ENCODE measurements around the gene RAPGEF5. TPM values are rescaled to one million over a fixed set of nuclear protein-coding genes. Genes with fewer than 3 reads are reported as not detected.

The RAPGEF5 gene
- polyA plus RNA-seq, 1 of the 3 experiments (the other 2 are of a cell fraction): 1.2 TPM

GRCh38 chr7:22386206-22386858 is 29.4 kb upstream of the RAPGEF5 start:
- Histone ChIP-seq H3K9me3 (no peaks in the 10 kb centered on the region), H3K9ac (no peak overlapping the region), H3K4me2 (no peak overlapping the region), H4K20me1 (ENCODE audit: insufficient read depth) (no peaks in the 10 kb centered on the region), H3K9me2 (no peaks in the 10 kb centered on the region), H3F3A (replicated peaks; ENCODE audit: insufficient read depth) (peaks cover 16% of the 10 kb centered on the region), H2AFZ (ENCODE audit: low read depth) (no peak overlapping the region), H3K27ac (ENCODE audit: low read depth in 2 of 2, low read length in 1 of 2) (peak overlapping the region in 1 of 2 experiments; percentile 69; a peak in 1 of 4 replicates), H3K36me3 (replicated peaks in 1 of 2; ENCODE audit: control insufficient read depth in 1 of 2, insufficient read depth in 2 of 2, low read length in 1 of 2) (no peaks in the 10 kb centered on the region), H3K4me3 (ENCODE audit: low read depth in 2 of 2, low read length in 1 of 2) (no peak overlapping the region), H3K27me3 (ENCODE audit: insufficient read depth) (no peaks in the 10 kb centered on the region), H3K79me2 (ENCODE audit: insufficient read depth) (no peaks in the 10 kb centered on the region), H3K4me1 (ENCODE audit: control insufficient read depth in 1 of 2, insufficient read depth in 2 of 2, low read depth in 1 of 2, low read length in 1 of 2) (peaks cover 0 to 6% of the 10 kb centered on the region in 2 experiments; a peak in 1 of 4 replicates)
- TF ChIP-seq TAF1 (IDR thresholded peaks at IDR 0.05; ENCODE audit: borderline replicate concordance, low read depth, low read length) (no peak), RXRA (IDR thresholded peaks at IDR 0.05; ENCODE audit: borderline replicate concordance, low read depth) (no peak), NFIC (IDR thresholded peaks at IDR 0.05; ENCODE audit: borderline replicate concordance) (no peak), MAX (IDR thresholded peaks at IDR 0.05; ENCODE audit: low read depth) (no peak)
- 79% methylated on average over 2 of the region's 2 CpGs for whole genome bisulfite sequencing (ENCODE audit: low lambda C conversion rate)
- CTCF ChIA-PET: interaction anchor here (1.0 to 1.1 kb wide), 2 partner anchors 11 to 25 kb away, joined by 3 to 4 read pairs; no protein-coding TSS in a partner anchor
- no peak for DNase-seq
- POLR2A ChIA-PET: no interaction called here

- WGBS (ENCODE audit: low lambda C conversion rate): 78% methylated on average over 4 of the region's 4 CpGs
- Histone ChIP-seq H3K27me3 (ENCODE audit: insufficient read depth) (no peaks in the 10 kb centered on the region), H3K4me2 (no peak overlapping the region), H3F3A (replicated peaks; ENCODE audit: insufficient read depth) (peaks cover 16% of the 10 kb centered on the region), H3K9ac (no peak overlapping the region), H3K9me2 (no peaks in the 10 kb centered on the region), H3K9me3 (no peaks in the 10 kb centered on the region), H3K36me3 (replicated peaks in 1 of 2; ENCODE audit: control insufficient read depth in 1 of 2, insufficient read depth in 2 of 2, low read length in 1 of 2) (no peaks in the 10 kb centered on the region), H2AFZ (ENCODE audit: low read depth) (no peak overlapping the region), H4K20me1 (ENCODE audit: insufficient read depth) (no peaks in the 10 kb centered on the region), H3K27ac (ENCODE audit: low read depth in 2 of 2, low read length in 1 of 2) (no peak overlapping the region), H3K4me3 (ENCODE audit: low read depth in 2 of 2, low read length in 1 of 2) (no peak overlapping the region), H3K4me1 (ENCODE audit: control insufficient read depth in 1 of 2, insufficient read depth in 2 of 2, low read depth in 1 of 2, low read length in 1 of 2) (peaks cover 0 to 6% of the 10 kb centered on the region in 2 experiments; a peak in 1 of 4 replicates), H3K79me2 (ENCODE audit: insufficient read depth) (no peaks in the 10 kb centered on the region)
- no peak for TF ChIP-seq ZBTB33 (IDR thresholded peaks at IDR 0.05; ENCODE audit: borderline replicate concordance, low read depth)
- no peak for TF ChIP-seq FOXM1 (IDR thresholded peaks at IDR 0.05; ENCODE audit: low read depth)
- POLR2A ChIA-PET: no interaction called here
- CTCF ChIA-PET: interaction anchor here (1.1 kb wide), 1 partner anchor 10 kb away, joined by 4 read pairs; no protein-coding TSS in a partner anchor
- DNase-seq: no peak
These were observed 28.4 kb upstream of the RAPGEF5 start for GRCh38 chr7:22385326-22385725.

- H3K36me3 ChIP-seq (replicated peaks in 1 of 2; ENCODE audit: control insufficient read depth in 1 of 2, insufficient read depth in 2 of 2, low read length in 1 of 2): no peaks in the 10 kb centered on the region
- no peaks in the 10 kb centered on the region for H3K9me2 ChIP-seq
- H3K9ac ChIP-seq: no peak overlapping the region
- H3K27me3 ChIP-seq (ENCODE audit: insufficient read depth): no peaks in the 10 kb centered on the region
- no peak overlapping the region for H3K4me2 ChIP-seq
- H3K9me3 ChIP-seq: no peaks in the 10 kb centered on the region
- no peaks in the 10 kb centered on the region for H3K79me2 ChIP-seq (ENCODE audit: insufficient read depth)
- CTCF ChIA-PET: interaction anchor here (1.1 kb wide), 1 partner anchor 271 kb away, joined by 4 read pairs; no protein-coding TSS in a partner anchor
- peaks cover 0 to 17% of the 10 kb centered on the region in 2 experiments; a peak in 3 of 4 replicates for H3K4me1 ChIP-seq (ENCODE audit: control insufficient read depth in 1 of 2, insufficient read depth in 2 of 2, low read depth in 1 of 2, low read length in 1 of 2)
- no peaks in the 10 kb centered on the region for H3F3A ChIP-seq (replicated peaks; ENCODE audit: insufficient read depth)
- no peak for TF ChIP-seq SIN3A (IDR thresholded peaks at IDR 0.05; ENCODE audit: borderline replicate concordance, low read depth, low read length)
- TF ChIP-seq MXI1 (IDR thresholded peaks at IDR 0.05; ENCODE audit: low read depth, low read length): no peak
- no peak for TF ChIP-seq REST (IDR thresholded peaks at IDR 0.05; ENCODE audit: low read depth, low read length)
- TF ChIP-seq POLR2AphosphoS5 (IDR thresholded peaks at IDR 0.05; ENCODE audit: low read depth, low read length): no peak
- no peak for TF ChIP-seq GATA2 (CRISPR knock-in tag; IDR thresholded peaks at IDR 0.05)
- TF ChIP-seq NFIC (IDR thresholded peaks at IDR 0.05; ENCODE audit: borderline replicate concordance): no peak
- TF ChIP-seq RAD21 (IDR thresholded peaks at IDR 0.05; ENCODE audit: low read length): no peak
- H3K27ac ChIP-seq (ENCODE audit: low read depth in 2 of 2, low read length in 1 of 2): no peak overlapping the region
- no peaks in the 10 kb centered on the region for H4K20me1 ChIP-seq (ENCODE audit: insufficient read depth)
- H2AFZ ChIP-seq (ENCODE audit: low read depth): no peak overlapping the region
- POLR2A ChIA-PET: no interaction called here
- no peak for DNase-seq
- no peak overlapping the region for H3K4me3 ChIP-seq (ENCODE audit: low read depth in 2 of 2, low read length in 1 of 2)
- WGBS (ENCODE audit: low lambda C conversion rate): 93% methylated on average over 2 of the region's 2 CpGs
These were observed 23.4 kb upstream of the RAPGEF5 start for GRCh38 chr7:22380333-22380732.
